NCI-H128 (cell line): ENCODE data around the gene PHACTR3.
A peak's percentile ranks its signal among the peaks of the same experiment; 100 is the strongest.

Source experiments
- DNase-seq: peaks from one replicate; lab custom pipeline; 2025; ENCODE audit not compliant: unreplicated experiment; lab: John Stamatoyannopoulos, UW

The PHACTR3 gene

GRCh38 chr20:59810449-59811187, 206.3 kb downstream of the PHACTR3 start:
- DNase-seq: no peak

GRCh38 chr20:59811681-59812171, 207.4 kb downstream of the PHACTR3 start:
- DNase-seq: no peak

GRCh38 chr20:59812286-59813125, 208.2 kb downstream of the PHACTR3 start:
- no peak for DNase-seq

GRCh38 chr20:59813126-59813947, 209.0 kb downstream of the PHACTR3 start:
- no peak for DNase-seq

- no peak for DNase-seq
Measured at GRCh38 chr20:59813948-59814839, 209.9 kb downstream of the PHACTR3 start.

- DNase-seq: no peak
Measured at GRCh38 chr20:59814840-59815340, 210.6 kb downstream of the PHACTR3 start.

- DNase-seq: no peak
Measured at GRCh38 chr20:59816146-59816738, 211.9 kb downstream of the PHACTR3 start.

GRCh38 chr20:59817406-59817805, 213.1 kb downstream of the PHACTR3 start:
- DNase-seq: no peak

- DNase-seq: no peak
Measured at GRCh38 chr20:59817846-59818615, 213.7 kb downstream of the PHACTR3 start.

- DNase-seq: no peak
Measured at GRCh38 chr20:59818911-59819310, 214.6 kb downstream of the PHACTR3 start.

GRCh38 chr20:59819496-59820203, 215.3 kb downstream of the PHACTR3 start:
- no peak for DNase-seq

GRCh38 chr20:59820204-59821041, 216.1 kb downstream of the PHACTR3 start:
- DNase-seq: peak; percentile 57

GRCh38 chr20:59821201-59821600, 216.9 kb downstream of the PHACTR3 start:
- no peak for DNase-seq

GRCh38 chr20:59821788-59822187, 217.4 kb downstream of the PHACTR3 start:
- DNase-seq: no peak

- no peak for DNase-seq
Measured at GRCh38 chr20:59822291-59823029, 218.1 kb downstream of the PHACTR3 start.

GRCh38 chr20:59823030-59823423, 218.7 kb downstream of the PHACTR3 start:
- DNase-seq: no peak
